IPS-11a (cell line): Measurements from ENCODE around the gene VIPR2.
"Not testable (repeated sequence)": the region's sequence is repeated elsewhere in the genome, so short reads cannot be mapped to it uniquely, and the experiment has no call there.

Experiments used
- H3K4me3 ChIP-seq: one replicate; pipeline ENCODE4 v1.5.1; 2013; ENCODE audit warnings: low read depth, low read length, control low read depth

VIPR2 gene

GRCh38 chr7:159094023-159094740 is 50.5 kb downstream of the VIPR2 start:
- H3K4me3 ChIP-seq = no peak overlapping the region

GRCh38 chr7:159093351-159093971 is 51.2 kb downstream of the VIPR2 start:
- no peak overlapping the region for H3K4me3 ChIP-seq

GRCh38 chr7:159092701-159093121 is 52.0 kb downstream of the VIPR2 start:
- H3K4me3 ChIP-seq = no peak overlapping the region

GRCh38 chr7:159091480-159092475 is 52.9 kb downstream of the VIPR2 start:
- H3K4me3 ChIP-seq = no peak overlapping the region

GRCh38 chr7:159091041-159091440 is 53.6 kb downstream of the VIPR2 start:
- no peak overlapping the region for H3K4me3 ChIP-seq

- H3K4me3 ChIP-seq = no peak overlapping the region
Measured at GRCh38 chr7:159088016-159088865, 56.4 kb downstream of the VIPR2 start.

GRCh38 chr7:159086301-159086925 is 58.3 kb downstream of the VIPR2 start:
- H3K4me3 ChIP-seq = no peak overlapping the region

- no peak overlapping the region for H3K4me3 ChIP-seq
Measured at GRCh38 chr7:159084069-159084801, 60.4 kb downstream of the VIPR2 start.

- no peak overlapping the region for H3K4me3 ChIP-seq
Measured at GRCh38 chr7:159083698-159084068, 61.0 kb downstream of the VIPR2 start.

GRCh38 chr7:159083001-159083697 is 61.5 kb downstream of the VIPR2 start:
- H3K4me3 ChIP-seq = no peak overlapping the region

GRCh38 chr7:159082075-159082474 is 62.6 kb downstream of the VIPR2 start:
- H3K4me3 ChIP-seq = not testable (repeated sequence)

- H3K4me3 ChIP-seq = no peak overlapping the region
Measured at GRCh38 chr7:159078911-159079270, 65.8 kb downstream of the VIPR2 start.

GRCh38 chr7:159078193-159078910 is 66.3 kb downstream of the VIPR2 start:
- H3K4me3 ChIP-seq = no peak overlapping the region

GRCh38 chr7:159076333-159076732 is 68.3 kb downstream of the VIPR2 start:
- no peak overlapping the region for H3K4me3 ChIP-seq

GRCh38 chr7:159075563-159076238 is 69.0 kb downstream of the VIPR2 start:
- H3K4me3 ChIP-seq = no peak overlapping the region

- H3K4me3 ChIP-seq = no peak overlapping the region
Measured at GRCh38 chr7:159071260-159071659, 73.4 kb downstream of the VIPR2 start.

GRCh38 chr7:159070431-159071148 is 74.1 kb downstream of the VIPR2 start:
- no peak overlapping the region for H3K4me3 ChIP-seq
